Measurements from ENCODE around the gene MAP4K5.
"Not testable (repeated sequence)": the region's sequence is repeated elsewhere in the genome, so short reads cannot be mapped to it uniquely, and the experiment has no call there.

MAP4K5 gene

GRCh38 chr14:50532502-50533240, at the start of gene MAP4K5:
MAP4K5 (minus strand) TSS chr14:50532569; CDS start chr14:50532049, 520 bp downstream.
- peak; percentile 99 for ATAC-seq
- peak; percentile 91 for DNase-seq

DNA sequence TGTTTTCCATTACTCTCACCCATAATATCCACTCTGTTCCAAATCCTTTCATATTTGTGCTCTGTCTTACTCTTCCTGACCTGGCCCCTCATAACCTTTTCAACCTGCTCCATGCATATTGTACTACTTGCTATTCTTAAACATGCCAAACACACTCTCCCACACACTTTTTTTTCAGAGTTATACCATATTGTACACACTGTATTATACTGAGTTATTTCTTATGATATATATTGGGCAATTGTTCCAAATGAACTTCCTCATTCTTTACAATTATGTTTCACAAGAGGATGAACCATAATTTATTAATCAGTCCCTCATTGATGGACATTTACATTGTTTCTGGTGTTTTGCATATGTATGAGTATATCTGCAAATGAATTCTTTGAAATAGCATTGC, 46.1 kb upstream of the MAP4K5 start:
- ATAC-seq (no peak), DNase-seq (no peak)

DNA sequence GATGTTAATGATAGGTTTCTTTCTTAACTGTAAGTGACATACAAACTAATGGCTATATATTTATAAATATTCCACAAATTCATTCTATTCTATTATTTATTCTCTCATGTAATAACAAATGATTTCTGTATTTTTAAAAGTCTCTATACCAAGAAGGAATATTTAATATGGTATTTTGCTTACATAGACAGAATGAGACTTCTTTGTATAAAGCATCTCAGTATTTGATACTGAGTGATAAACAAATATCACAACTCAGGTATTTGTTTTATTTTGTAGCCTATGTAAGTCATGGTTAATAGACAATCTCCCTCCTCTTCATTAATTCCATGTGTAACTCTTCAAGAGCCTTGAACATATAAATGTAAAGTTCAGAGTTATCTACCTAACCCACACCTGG, 45.6 kb upstream of the MAP4K5 start:
- ATAC-seq, result no peak
- DNase-seq, result no peak

DNA sequence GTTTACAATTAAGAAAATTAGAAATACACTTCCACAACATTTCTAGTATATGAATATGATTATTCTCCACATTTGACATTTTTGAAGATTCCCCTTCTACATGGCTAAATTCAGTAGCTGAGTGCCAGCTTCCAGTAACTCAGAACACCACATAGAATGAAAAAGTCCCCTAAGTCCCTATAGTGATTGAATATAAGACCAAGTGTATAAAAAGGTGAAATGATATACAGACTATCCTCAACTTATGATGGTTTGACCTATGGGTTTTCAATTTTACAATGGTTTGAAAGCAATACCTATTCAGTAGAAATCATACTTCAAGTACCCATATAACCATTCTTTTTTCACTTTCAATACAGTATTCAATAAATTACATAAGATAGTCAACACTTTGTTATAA, 43.4 kb upstream of the MAP4K5 start:
- DNase-seq (no peak), ATAC-seq (no peak)

- DNase-seq, result no peak
- no peak for ATAC-seq
These were observed 41.5 kb upstream of the MAP4K5 start for GRCh38 chr14:50573862-50574261.

- DNase-seq (no peak), ATAC-seq (no peak)
These were observed 37.4 kb upstream of the MAP4K5 start for GRCh38 chr14:50569714-50570274.

DNA sequence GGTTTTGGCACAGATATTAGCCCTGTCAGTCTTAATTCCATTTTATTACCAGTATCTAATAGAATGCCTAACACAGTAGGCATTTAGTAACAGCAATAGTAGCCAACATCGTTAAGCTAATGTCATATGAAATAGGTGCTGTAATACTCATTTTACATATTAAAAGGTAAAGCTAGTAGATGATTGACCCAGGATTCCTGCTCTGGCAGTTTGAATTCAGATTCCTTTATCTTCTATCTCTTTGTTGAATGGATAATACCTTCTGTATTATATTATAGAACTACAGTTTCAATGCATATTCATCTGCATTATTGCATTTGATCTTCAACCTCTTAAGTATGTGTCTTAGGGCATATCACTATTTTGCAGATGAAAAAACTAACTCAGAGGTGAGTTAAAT, 30.5 kb upstream of the MAP4K5 start:
- DNase-seq (no peak), ATAC-seq (no peak)

- peak; percentile 59 for ATAC-seq
- peak; percentile 68 for DNase-seq
These were observed 28.5 kb upstream of the MAP4K5 start for GRCh38 chr14:50560931-50561285.

DNA sequence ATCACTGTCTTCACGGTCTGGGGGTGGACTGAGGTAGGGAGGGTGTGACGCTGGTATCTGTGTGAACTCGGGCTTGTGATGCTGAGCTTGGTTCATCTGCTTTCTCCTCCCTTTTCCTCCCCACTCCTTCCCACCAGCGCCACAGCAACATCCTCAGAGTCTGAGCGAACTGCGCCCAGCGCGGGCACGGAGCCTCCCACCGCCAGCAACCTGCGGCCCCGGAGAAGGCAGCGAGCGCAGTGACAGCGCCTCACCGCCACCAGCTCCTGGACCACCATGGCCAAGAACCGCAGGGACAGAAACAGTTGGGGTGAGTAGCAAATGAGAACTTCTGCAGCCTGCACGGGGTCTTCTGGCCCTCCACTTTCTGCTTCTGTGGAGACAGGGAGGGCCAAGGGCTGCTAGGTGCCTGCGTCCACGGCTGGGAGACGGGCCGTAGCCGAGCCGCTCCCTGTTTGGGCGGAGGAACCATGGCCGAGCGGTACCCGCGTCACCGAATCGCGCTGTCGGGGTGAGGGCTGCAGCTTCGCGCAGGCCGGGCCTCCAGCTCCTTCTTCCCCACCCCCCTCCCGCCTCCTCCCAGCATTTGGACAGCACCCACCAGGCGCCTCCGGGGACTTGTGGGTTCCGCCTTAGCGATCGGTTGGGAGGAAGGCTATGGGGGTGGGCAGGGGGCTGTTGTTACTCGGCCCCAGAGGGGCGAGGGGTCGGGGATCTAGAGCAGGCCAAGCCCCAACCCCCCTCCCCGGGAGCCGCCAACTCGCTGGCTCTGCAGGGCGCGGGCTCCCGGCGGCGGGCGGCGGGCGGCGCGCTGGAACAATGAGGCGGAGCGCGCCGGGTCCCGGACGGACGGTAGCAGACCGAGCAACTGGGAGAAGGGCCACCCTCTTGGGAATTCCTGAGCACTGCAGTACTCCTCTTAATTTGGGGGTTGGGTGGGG, 27.9 kb upstream of the MAP4K5 start, which contains the start of gene ATL1:
Gene ATL1, plus strand, starts transcription at position 156 of the 941 bp plus-strand sequence. Its CDS starts 121 bp downstream, at position 277.
- peak; percentile 58 for DNase-seq

GRCh38 chr14:50552796-50553195, 20.4 kb upstream of the MAP4K5 start:
- not testable (repeated sequence) for DNase-seq, ATAC-seq

More for the DNA sequence above, 27.9 kb upstream of the MAP4K5 start, which contains the start of gene ATL1:
- ATAC-seq, result peak; percentile 70

- DNase-seq (no peak), ATAC-seq (no peak)
These were observed 19.5 kb upstream of the MAP4K5 start for GRCh38 chr14:50551877-50552276.

- DNase-seq, result no peak
- no peak for ATAC-seq
These were observed 17.9 kb upstream of the MAP4K5 start for GRCh38 chr14:50550294-50550693.

DNA sequence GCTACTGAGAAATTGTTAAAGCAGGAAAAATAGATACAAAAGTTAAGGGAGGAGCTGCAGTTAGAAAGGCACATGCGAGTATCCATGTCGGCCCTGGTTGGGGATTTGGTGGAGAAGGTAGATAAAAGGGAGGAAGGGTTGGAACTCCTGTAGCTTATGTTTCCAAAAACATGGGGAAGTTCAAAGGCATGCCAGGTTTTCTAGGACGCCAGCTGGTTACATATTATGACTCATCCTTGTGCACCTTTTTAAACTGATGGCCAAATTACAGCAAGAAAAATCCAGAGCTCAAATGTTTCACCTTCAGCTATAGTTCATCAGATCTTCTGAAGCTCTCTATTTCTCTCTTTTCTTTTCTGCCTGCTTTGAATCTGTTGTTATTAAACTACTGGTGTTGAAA, 13.2 kb upstream of the MAP4K5 start:
- no peak for DNase-seq
- no peak for ATAC-seq

- ATAC-seq, result no peak
- DNase-seq, result no peak
These were observed 12.5 kb upstream of the MAP4K5 start for GRCh38 chr14:50544911-50545310.

DNA sequence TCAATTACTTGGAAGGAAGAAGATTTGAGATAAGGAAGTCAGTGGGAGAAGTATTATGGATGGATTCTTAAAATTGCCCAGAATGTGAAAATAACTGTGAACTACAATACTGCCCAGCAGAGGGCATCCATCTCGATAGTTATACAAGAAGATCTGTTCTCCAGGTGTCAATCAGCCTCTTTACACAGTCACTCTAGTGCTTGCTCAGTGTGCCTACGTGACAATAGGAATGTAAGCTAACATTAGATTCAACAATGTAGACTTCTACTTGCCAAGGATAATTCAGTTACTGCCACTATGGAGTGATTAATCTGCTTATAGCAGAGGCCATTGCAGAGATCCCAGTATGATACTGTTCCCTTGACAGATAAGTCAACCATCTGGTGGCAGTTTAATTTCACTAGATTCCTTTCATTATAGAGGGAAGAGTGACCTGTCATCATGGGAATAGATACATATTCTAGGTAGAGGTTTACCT, 10.6 kb upstream of the MAP4K5 start:
- ATAC-seq (peak; percentile 80), DNase-seq (peak; percentile 37)

DNA sequence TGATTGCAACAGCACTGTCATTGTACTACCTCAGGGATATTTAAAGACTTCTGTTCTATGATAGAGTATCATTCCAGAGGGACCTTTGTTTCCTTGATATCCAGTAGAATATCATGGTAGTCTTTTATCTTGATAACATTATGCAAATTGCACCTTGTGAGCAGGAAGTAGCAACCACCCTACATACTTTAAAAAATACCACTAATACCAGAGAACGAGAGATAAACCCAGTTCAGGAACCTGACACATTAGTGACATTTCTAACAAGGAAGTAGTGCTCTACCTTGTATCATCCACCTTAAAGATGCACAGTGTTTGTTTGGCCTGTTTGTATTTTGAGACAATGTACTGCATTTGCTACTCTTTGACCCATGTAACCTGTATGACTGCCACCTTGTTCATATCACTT, 8.8 kb upstream of the MAP4K5 start:
- no peak for ATAC-seq

DNA sequence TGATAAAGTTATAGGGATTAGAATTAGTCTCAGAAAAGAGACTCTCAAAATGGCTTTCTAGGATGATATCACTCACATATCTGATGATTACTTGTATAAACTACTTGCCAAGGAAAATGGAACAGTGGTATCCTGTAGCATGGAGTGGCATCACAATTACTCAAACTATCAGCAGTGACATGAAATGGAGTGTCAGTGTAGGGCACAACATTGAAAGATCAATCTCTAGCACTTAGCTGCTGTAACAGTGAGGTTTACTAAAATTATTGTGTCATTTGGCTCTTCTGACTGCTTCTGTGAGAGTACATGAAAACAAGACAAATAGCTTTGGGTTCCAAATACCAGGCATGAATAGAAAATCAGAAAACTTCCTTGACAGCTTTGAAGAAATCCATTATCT, 6.7 kb upstream of the MAP4K5 start:
- ATAC-seq (no peak), DNase-seq (no peak)

More for the DNA sequence above, 8.8 kb upstream of the MAP4K5 start:
- DNase-seq, result no peak

DNA sequence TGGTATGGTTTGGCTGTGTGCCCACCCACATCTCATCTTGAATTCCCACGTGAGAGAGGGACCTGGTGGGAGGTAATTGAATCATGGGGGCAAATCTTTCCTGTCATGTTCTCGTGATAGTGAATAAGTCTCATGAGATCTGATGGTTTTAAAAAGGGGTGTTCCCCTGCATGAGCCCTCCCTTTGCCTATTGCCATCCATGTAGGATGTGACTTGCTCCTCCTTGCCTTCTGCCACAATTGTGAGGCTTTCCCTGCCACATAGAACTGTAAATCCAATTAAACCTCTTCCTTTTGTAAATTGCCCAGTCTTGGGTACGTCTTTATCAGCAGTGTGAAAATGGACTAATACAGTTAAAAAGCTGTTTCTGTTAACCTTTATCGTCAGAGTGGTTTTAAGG, 5.7 kb upstream of the MAP4K5 start:
- ATAC-seq, DNase-seq: not testable (repeated sequence)

DNA sequence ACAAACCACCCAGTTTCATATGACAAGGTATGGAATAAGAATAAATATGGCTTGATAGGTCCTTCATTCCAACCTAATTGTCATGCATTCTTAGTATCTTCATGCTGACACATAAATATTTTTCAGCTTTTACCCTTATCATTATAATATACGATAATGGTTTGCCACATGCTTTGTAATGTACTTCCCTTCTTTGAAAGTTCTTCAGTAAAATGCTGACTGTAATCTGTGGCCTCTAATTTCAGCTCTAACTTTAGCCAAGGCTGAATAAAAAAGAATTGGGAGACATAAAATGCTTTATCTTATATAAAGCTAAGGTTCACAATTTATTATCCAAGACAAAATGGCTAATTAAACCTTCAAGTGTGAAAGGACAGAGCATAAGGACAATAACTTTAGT, 2.6 kb upstream of the MAP4K5 start:
- DNase-seq (no peak), ATAC-seq (no peak)

- DNase-seq (no peak), ATAC-seq (no peak)
These were observed 2.0 kb upstream of the MAP4K5 start for GRCh38 chr14:50534416-50534815.

- no peak for ATAC-seq
- no peak for DNase-seq
These were observed 1.4 kb upstream of the MAP4K5 start for GRCh38 chr14:50533806-50534205.

- DNase-seq (no peak), ATAC-seq (no peak)
These were observed 904 bp upstream of the MAP4K5 start for GRCh38 chr14:50533241-50533705.
